ENCODE measurements around the gene SMC4.

The SMC4 gene

GRCh38 chr3:160480931-160481330, 81.5 kb downstream of the SMC4 start:
- no peak for DNase-seq

GRCh38 chr3:160481856-160482255, 82.4 kb downstream of the SMC4 start:
- no peak for DNase-seq

GRCh38 chr3:160482796-160483195, 83.3 kb downstream of the SMC4 start:
- DNase-seq = no peak
